NCI-H748 treated with DMSO at 0.1 percent for 48 hours (cell line): ENCODE results near the gene TMTC2.

Source experiments
- DNase-seq: peaks from one replicate; lab custom pipeline; 2025; lab: John Stamatoyannopoulos, UW

The TMTC2 gene

DNA sequence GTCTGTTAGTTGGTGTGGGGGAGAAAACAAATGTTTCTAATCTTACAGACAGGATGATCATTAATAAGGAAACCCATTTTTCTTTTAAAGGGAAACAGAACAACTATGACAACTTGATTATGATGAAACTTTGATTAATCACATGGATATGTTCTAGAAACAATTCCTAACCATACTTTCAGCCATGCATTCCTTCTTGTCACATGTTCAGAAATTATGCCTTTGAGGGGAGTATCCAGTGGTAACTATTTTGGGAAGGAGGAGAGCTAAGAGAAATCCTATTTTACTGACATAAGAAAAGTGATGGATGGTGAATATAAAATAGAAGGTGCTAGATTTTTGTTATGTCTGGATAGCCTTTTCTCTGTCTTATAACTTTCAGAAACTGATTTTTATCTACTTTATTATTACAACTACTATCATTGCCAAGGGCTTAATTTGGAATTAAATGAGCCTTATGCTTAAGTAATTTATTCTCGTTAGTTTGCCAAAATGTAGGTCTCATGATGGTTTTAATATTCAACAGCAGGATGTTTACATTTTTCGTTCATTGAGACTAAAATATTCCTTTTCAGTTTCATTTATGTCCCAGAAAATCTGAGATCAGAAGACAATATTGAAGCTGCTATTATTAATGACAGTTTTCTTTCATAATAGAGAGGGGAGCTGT lies 200.1 kb downstream of the TMTC2 start:
- no peak for DNase-seq

DNA sequence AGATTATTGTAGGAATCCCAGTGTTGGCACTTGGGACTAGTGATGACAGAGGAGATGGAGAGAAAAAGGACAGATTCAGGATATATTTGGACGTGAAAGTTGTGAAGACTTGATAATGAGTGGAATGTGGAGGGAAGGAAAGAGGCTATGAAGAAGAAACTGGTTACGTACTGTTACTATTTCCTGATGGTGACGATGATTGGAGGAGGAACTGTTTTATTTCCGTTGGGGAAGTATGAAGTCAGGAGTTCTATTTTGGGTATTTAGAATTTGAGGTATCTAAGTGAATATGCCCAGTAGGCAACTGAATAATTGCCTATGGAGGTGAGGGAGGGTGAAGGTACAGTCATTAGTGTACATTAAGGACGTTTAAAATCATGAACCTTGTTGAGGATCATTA lies 207.2 kb downstream of the TMTC2 start:
- no peak for DNase-seq

DNA sequence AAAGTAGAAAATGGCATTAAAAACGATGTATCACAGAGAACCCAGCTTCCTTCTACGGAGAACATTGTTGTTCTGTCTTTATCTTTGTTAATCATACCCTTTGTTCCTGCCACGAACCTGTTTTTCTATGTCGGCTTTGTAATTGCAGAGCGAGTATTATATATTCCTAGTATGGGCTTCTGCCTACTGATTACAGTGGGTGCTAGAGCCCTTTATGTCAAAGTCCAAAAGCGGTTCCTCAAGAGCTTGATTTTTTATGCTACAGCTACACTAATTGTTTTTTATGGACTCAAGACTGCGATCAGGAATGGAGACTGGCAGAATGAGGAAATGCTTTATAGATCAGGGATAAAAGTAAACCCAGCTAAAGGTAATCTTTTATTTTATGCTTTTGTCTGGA lies 209.6 kb downstream of the TMTC2 start:
- no peak for DNase-seq

DNA sequence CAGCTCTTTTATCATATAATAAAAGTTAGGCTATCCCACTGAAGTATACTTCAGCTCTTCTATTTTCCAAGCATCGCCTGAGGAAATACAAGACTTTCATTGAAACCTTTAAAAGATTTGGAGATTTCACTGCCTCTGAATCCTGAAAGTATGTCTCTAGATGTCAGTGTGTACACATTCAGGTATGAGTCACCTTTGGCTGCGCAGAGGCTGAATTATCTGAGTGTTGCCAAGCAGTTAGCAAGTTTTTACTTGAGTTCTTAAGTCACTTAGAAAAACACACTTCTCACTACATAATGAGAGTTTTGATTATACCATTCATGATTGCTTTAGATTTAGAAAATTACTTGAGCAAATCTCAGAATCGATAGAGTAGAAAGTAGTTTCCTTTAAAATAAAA lies 210.3 kb downstream of the TMTC2 start:
- DNase-seq = no peak

DNA sequence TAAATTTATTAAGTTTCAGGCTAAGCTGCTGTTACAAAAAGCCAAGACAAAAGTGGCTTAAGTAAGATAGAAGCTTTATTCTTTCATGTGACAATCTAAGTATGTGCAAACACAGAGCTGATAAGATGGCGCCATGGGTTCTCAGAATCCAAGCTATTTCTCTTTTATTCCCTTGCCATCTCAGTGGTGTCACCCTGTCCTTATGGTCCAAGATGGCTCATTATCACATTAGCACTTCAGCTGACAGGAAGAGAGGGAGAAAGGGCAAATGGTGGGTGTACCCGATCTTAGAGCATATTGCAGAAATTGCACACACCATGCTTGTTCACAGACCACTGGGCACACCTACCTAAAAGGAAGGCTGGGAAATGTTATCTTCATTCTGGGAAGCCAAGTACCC lies 211.7 kb downstream of the TMTC2 start:
- no peak for DNase-seq

DNA sequence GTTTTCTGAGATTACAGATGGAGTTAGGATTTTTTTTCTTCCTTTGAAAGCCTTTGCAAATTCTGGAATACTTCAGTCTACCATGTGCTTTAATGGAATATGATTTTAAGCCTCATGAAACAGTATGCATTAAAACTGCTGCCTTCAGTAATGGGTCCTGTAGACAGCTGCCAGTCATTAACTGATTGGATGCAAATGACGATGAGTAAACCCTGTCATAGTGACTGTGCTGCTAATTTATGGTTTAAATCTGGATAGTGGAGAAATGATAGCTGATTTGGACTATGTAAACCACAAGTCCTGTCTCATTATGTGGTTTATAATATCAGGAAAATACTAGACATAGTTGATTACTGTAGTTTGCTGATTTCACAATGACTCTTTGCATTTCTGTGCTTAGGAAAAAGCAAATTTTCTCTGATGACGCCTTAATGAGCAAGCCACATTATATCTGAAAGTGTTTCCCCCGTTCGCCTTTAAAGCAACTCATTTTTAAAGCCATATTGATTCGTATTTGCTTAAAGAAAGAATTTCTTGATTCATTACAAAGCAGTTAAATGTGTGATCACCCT lies 217.6 kb downstream of the TMTC2 start:
- no peak for DNase-seq

DNA sequence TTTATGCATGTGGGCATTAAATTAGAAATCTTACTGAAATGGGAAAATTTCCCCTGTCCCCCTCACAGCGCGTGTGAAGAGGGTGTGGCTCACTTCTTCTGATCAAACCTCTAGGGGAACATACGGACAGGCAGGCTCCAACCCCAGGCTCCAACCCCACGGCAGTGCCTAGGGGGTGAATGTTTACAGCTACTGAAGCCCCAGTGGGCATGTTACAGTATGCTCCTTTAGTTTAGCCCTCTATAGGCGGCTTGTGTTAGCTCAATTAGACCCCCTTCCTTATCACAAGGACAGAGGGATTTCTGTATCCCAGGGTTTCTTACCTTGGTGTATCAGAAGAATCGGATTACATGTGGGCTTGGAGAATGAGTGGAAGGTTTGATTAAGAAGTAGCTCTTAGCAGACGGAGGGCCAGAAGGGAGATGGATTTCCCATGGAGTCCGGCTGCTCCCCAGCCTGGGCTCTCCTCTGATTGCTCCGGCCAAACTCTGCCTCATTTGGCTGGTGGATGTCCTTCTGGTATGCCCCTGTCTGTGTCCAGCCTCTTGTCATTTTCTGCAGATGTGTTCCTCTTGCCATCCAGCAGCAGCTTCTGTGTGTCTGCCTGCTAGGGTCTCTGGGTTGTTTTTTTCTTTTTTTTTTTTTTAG lies 223.7 kb downstream of the TMTC2 start:
- no peak for DNase-seq

DNA sequence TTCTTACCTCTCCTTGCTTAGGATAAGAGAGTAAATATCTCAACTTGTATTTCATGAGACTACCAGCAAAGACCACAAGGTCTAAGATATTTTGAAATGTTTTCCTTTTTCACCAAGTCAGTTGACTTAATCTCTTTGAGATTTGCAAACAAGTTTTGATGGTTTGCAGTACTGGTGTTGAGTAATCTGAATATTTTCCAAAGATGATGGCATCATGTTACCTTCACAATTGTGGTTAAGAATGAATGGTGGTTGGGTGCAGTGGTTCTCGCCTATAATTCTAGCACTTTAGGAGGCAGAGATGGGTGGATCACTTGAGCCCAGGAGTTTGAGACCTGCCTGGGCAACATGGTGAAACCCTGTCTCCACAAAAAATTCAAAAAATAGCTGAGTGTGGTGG lies 225.7 kb downstream of the TMTC2 start:
- DNase-seq = no peak

DNA sequence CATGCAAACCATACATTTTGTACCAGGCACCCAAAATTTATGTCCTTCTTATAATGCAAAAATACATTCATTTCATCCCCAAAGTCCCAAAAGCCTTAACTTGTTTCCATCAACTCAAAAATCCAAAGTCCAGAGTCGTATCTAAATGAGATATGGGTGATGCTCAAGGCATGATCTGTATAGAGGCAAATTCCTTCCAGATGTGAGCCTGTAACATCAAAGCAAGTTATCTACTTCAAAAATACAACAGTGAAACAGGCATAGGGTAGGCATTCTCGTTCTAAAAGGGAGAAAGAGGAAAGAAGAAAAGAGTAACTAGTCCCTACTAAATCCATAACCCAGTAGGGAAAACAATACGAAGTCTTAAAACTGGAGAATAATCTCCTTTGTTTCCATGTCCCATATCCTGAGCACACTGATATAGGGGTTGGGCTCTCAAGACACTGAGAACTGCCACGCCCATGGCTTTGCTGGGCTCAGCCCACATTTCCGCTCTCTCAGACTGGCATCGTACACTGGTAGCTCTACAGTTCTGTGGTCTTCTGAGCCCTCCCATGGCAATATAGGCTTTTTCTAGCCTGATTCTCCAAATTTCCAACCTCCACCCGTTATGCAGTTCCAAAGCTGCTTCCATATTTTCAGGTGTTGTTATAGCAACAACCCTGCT lies 232.8 kb downstream of the TMTC2 start:
- no peak for DNase-seq

DNA sequence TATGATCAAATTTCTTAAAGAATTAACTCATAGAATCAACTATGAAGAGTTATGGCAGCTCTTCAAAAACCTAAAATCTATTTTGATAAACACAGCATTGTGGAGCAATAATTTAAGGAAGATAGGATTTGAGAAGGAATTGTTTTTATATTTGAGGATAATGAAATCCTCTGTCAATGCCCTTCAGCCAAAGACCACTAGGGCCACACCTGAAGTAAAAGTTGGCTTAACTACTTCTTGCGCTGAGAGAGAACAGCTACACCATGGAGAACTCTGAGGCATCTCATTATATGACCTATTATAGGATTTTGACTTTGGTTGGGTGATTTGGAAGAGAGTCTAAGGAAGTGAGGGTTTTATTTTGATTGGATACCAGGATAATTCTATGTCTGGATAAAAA lies 237.2 kb downstream of the TMTC2 start:
- no peak for DNase-seq

DNA sequence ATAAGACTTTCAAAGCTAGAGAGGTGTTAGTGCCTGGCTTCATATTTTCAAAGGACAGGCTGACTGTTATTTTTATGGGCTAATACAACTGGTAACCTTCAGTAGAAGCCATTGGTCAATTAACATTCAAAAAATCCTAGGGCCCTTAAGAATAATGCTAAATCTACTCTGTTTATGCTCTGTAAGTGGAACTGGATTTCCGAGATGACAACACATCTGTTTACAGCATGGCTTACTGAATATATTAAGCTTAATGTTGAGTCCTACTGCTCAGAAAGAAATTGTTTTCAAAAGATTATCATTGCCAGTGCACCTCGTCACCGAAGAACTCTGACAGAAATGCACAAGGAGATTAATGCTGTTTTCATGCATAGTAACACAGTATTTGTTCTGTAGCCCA lies 239.9 kb downstream of the TMTC2 start:
- DNase-seq = no peak

DNA sequence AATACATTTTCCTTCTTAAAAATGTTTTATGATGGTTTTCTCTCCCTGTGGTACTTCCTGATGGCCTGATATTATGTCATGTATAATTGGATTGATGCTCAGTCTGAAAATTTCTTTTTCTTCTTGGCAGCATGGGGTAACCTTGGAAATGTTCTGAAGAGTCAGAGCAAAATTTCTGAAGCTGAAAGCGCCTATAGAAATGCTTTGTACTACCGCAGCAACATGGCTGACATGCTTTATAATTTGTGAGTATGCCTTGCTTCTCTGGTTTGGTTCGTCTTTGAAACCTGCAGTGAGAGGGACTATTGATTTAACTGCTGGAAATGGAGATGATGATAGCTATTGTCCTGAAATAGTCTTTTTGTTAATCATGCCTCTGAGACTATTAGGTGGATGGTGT lies 243.6 kb downstream of the TMTC2 start:
- no peak for DNase-seq

DNA sequence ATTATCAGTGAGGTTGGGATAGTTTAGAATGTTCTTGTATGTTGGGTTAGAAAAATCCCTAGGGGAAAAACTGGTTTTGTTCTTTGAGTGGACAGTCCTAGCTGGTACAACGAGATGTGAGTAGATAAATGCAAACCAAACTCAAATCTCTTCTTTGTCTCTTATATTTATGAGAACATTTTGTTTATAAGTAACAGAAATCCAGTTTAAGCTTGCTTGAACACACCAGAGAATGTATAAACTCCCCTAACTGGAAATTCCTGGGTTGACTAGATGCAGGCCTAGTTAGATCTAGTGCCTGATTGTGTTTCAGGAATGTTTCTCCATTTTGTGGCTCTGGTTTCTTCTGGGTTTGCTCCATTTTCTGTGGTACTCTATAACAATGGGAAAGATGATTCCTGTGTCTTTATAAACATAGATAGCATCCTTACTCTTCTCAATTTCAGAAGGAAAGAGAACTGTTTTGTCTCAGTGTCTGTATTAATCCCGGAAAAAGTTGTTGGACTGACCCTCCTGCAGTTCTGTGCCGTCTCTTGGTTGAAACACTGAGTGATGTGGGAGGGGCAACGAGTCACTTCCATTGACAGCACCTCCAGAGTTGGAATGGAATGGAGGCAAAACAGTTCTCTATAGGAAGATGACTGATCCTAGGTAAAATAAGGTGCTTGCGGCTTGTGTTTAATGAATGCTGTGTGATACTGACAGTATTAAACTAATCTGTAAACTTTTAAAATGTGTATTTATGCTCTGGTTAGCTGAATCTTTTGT lies 244.8 kb downstream of the TMTC2 start:
- no peak for DNase-seq

DNA sequence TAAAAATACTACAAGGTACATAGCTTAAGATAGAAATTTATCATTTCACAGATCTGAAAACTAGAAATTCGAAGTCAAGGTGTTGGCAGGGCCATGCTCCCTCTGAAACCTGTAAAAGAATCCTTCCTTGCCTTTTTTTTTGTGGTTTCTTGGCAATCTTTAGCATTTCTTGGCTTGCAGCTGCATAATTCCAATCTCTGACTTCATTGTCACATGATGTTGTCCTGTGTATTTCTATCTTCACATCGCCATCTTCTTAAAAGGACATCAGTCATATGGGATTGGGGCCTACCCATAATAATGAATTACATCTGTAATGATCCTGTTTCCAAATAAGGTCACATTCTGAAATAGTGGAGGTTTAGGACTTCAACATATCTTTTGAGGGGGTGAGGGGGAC lies 250.4 kb downstream of the TMTC2 start:
- no peak for DNase-seq

DNA sequence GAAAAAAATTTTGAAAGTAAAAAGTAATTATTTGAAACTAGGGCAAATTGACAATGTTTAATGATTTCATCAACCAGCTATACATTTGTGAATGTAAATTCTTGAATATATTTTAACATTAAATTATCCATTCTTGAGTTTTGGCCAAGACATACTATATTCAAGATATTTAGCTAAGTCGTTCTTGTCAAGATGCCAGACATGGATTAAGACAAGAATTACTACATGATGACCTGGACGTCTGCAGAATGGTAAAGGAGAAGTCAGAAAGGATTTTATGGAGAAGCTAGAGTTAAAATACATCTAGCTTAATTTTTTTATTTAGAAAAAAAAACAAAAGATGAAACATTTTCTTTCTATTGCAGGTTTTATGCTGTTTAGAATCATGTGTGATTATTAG lies 255.8 kb downstream of the TMTC2 start:
- DNase-seq = no peak

DNA sequence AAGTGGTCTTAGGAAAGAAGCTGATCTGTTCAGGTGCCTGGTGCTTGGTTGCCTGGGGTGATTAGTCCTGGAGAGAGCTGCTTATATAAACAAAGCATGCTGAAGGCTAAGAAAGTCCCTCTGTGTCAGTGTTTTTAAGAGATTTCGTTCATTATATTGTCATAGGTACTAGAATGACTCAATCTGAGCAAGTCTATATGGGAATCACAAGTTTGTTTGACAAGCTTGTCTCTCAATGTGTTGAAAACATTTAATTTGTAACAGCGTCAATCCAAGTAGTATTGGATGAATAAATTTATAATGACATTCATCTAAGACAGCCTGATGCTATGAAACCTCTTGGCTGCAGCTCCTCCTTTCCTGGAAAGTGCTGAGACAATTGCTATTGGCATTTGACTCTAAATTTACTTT lies 256.3 kb downstream of the TMTC2 start:
- no peak for DNase-seq

DNA sequence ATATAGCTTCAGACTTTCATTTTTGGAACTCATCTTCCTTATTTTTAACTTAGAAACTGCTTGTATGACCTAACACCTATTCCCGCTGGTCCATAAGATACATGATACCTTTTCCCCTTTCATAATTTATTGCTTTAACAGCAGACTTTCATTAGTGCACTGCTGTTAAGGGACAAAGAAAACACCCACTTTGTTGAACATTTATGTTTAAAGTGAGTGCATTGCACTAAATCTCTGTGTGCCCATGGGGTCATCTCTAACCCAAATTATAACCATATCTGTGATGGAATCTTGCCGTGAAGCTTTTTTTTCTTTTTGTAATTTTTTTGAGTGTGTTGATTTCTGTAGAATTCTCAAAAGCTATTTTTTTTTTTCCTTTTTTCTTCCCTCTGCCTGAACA lies 261.8 kb downstream of the TMTC2 start:
- no peak for DNase-seq

DNA sequence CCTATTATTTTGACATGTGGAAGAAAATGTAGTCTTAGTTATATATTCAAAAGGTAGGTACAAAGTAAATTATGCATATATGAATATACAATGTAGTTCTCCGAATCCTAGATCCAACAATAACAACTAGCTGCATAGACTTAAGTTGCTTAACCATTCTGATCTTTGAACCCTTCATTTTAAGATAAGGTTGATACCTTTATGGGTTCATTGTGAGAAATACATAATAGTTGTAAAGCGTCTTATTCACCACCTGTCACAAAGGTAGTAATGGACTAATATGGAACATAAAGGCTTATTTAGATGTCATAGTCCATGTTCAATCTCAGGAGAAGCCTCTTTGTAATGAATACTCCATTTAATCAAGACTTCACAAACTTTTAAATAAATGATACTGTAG lies 263.6 kb downstream of the TMTC2 start:
- DNase-seq = no peak

DNA sequence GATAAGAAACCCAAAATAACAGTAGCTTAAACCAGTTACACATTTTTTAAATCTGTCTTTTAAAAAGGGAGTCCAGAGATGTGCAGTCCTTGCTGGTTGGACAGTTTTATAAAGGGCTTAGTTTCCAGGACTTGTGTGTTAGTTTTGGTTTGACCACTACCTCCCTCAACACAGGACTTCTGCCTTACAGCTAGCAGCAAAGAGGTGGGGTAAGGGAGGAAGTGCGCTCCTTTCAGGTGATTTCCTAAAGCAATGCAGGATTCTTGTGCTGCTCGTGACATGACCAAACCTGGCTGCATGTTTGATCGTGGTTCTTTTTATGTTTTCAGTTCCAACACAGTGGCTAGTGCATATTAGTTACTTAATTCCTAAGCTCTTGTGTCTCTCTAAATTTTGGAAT lies 266.2 kb downstream of the TMTC2 start:
- DNase-seq = no peak

DNA sequence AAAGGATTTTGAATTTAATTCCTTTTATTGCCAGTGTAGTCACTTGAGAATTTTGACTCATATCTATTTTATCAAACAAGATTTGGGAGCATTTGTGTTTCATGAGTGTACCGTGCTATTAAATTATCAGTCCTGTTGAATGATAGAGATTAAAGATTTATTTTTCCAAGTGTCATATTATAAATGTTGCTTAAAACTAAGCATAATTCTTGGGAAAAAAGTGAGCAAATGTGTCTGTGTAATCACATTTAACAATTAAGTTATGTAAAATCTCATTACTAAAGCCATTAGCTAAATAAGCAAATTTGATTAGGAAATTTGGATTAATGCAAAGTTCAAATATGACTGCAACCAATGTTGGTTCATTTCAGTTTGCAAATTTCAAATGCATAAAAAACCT lies 266.7 kb downstream of the TMTC2 start:
- no peak for DNase-seq

DNA sequence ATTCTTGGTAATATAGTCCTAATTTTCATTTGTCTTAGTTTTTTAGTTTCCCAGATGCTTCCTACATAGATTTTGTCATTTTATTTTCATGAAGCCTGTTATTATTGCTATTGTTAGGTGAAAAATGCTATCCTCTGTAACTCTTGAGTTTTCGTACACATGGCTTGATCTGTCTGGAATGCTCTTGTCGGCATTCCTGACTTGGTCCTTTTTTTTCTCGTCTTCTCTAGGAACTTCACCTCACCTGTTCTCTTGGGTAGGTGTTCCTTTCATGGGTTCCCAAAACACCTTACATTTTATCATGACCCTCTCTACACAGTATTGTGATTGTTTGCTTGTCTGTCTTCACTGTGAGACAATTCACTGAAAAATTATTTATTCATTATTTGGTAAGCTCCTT lies 267.4 kb downstream of the TMTC2 start:
- DNase-seq = no peak

DNA sequence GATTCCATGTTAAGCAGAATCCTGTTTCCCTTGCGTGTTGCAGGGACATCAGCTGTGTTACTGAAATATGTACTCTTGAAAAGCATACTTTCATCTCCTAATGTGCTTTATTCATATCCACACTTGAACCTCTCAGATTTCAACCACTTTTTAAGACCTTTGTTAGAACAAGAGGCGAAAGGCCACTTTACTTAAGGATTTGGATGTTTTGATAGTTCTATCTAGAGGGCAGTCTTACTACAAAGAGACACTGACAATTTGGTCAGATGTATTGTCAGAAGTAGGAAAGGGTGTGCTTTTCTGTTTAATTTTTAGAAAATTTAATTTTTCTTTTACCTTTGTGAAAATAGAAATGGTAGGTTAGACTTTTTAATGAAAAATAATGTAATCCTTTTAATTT lies 267.9 kb downstream of the TMTC2 start:
- no peak for DNase-seq

DNA sequence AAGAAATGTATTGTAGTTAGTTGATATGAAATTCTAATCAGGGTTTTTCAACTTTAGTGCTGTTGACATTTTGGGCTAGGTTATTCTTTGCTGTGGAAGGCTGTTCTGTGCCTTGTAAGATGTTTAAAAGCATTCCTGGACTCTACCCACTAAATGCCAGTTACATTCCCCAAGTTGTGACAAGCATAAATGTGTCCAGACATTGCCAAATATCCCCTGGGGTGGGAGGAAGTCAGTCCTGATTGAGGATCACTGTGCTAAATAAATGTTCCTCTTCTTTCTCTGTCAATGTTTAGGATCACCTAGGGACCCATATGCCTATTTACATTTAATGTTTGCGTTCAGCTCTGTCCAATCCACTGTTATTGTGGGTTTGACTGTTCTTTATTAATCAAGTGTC lies 268.3 kb downstream of the TMTC2 start:
- DNase-seq = no peak
